Fibroblast of pulmonary artery (primary cell): Measurements from ENCODE around the gene RER1.

Source experiments
- DNase-seq: peaks from one replicate; pipeline ENCODE4 v3.0.0-alpha.2; 2010; ENCODE audit warnings: low read depth
- H3K4me3 ChIP-seq: replicated peaks from 2 replicates; pipeline ENCODE4 v1.5.1; 2011; ENCODE audit warnings: low read depth, mild to moderate bottlenecking, control low read depth, low read length, moderate library complexity
- CTCF ChIP-seq: IDR thresholded peaks from 2 replicates; pipeline ENCODE4 v1.5.1; 2011; ENCODE audit warnings: mild to moderate bottlenecking, control low read depth, low read length, inconsistent platforms; ENCODE audit errors: missing control alignments

Gene RER1

DNA sequence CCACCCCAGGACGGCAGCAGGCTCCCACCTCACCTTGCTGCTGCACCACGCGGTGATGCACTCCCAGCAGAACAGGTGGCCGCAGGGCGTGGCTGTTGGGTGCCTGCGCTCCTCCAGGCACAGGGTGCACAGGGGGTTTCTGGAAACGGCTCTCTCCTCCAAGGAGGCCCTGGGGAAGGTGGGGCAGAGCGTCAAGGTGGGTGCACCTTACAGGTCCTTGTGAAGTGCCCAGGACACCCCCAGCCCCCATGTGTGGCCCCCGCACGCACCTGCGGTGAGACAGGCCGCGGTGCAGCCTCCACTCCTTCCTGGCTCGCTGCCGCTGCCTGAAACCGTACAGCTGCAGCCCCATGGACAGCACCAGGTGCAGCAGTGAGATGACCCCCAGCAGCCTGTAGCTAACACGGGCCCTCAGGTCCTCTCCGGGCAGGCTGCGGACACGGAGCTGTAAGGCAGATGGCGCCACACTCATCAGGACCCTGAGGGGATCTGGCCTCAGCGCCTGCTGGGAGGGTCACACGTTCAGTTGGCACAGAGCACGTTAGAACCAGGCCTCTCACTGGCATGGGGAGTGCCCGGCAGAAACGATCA is 14.9 kb downstream of the RER1 start:
- TF ChIP-seq CTCF = no peak
- no peak for DNase-seq
- no peak overlapping the region for H3K4me3 ChIP-seq

- TF ChIP-seq CTCF = no peak
- no peak for DNase-seq
- no peak overlapping the region for H3K4me3 ChIP-seq
These were observed 15.7 kb downstream of the RER1 start for GRCh38 chr1:2407166-2407990.

GRCh38 chr1:2407991-2408275 is 16.3 kb downstream of the RER1 start:
- no peak overlapping the region for H3K4me3 ChIP-seq
- no peak for TF ChIP-seq CTCF
- DNase-seq = no peak

GRCh38 chr1:2408456-2408855 is 16.8 kb downstream of the RER1 start:
- no peak overlapping the region for H3K4me3 ChIP-seq
- TF ChIP-seq CTCF = no peak
- DNase-seq = no peak

DNA sequence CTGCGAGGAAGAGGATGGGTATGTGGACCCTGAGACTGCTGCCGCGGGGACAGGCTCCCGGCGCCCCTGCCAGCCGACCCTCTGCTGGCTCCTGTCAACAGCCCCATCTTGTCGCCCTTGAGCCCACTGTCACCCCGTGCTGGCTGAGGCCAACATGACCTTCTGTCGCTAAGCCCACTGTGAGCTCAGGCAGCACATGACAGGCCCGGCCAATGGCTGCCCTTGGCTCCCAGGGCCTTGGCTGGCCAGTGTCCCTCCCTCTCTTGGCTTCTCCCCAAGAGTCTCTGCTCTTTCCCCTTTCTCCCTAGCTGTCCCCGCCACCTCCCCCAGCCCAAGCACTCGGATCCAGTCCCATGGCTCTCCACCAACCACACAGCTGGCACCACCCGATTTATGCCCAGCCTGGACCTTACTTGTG is 17.2 kb downstream of the RER1 start:
- no peak for DNase-seq
- no peak overlapping the region for H3K4me3 ChIP-seq
- no peak for TF ChIP-seq CTCF

- H3K4me3 ChIP-seq = no peak overlapping the region
- no peak for TF ChIP-seq CTCF
- DNase-seq = no peak
These were observed 18.1 kb downstream of the RER1 start for GRCh38 chr1:2409745-2410144.

DNA sequence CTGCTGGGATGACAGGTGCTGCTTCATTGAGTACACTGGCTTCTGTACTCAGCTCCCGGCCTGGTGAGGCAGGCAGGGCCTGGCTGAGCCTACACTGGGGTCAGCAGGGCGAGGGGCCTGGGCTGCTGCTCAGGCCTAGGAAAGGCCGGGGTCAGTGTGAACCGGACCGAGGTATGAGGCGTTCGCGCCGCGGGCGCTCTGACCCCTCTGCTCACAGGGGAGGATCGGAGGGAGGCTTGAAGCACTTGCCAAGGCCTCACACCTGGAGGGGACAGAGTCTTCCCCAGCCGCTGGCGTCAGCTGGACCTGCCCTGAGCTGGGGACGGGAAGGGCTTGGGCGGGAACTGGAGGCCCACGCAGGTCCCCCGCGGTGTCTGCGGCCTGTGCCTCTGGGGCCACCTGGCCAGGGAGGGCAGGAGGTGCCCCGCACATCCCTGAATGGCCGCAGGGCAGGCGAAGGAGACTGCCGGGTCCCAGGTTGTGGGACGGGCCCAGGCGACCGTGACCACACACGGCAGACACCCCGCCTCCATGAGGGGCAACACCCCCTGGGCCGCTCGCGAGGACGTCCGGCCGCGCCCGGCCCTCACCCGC is 20.3 kb downstream of the RER1 start:
- no peak for DNase-seq
- peak overlapping the region; percentile 82 for H3K4me3 ChIP-seq

More for the DNA sequence above, 20.3 kb downstream of the RER1 start:
- TF ChIP-seq CTCF = no peak
